ENCODE data around the gene MXD4. TPM values are rescaled to one million over a fixed set of nuclear protein-coding genes. Genes with fewer than 3 reads are reported as not detected.
A peak's percentile ranks its signal among the peaks of the same experiment; 100 is the strongest.

The MXD4 gene
- total and polyA plus RNA-seq, 2 donors (not counting 1 experiment from before 2014, with no cell fraction given): 67.3 to 75.3 TPM

GRCh38 chr4:2245057-2245786 is 16.7 kb downstream of the MXD4 start:
- intact Hi-C loops (cut with micrococcal nuclease): loop anchor here (10.0 kb wide), 1 partner anchor 240 kb away; the partner anchor contains the start of gene NELFA
- Histone ChIP-seq H2AFZ (ENCODE audit: insufficient read depth, low read depth, low read length, poor library complexity, severe bottlenecking) (no peak overlapping the region), H3K4me1 (ENCODE audit: control insufficient read depth in 2 of 2, insufficient read depth in 2 of 2, low read length in 2 of 2) (peaks cover 19 to 21% of the 10 kb centered on the region in 2 donors), H4K20me1 (ENCODE audit: control insufficient read depth, insufficient read depth, low read length, poor library complexity, severe bottlenecking) (peaks cover 21% of the 10 kb centered on the region), H3K4me2 (replicated peaks; ENCODE audit: low read depth, low read length, poor library complexity, severe bottlenecking) (no peak overlapping the region), H3K9me3 (ENCODE audit: control extremely low read depth in 1 of 3, control insufficient read depth in 2 of 3, insufficient read depth in 1 of 3, low read length in 2 of 3) (no peaks in the 10 kb centered on the region), H3K9ac (ENCODE audit: low read length) (no peak overlapping the region), H3K4me3 (ENCODE audit: control extremely low read depth in 1 of 5, extremely low read depth in 1 of 5, insufficient read depth in 1 of 5, low read depth in 2 of 5, low read length in 4 of 5) (no peak overlapping the region), H3K36me3 (replicated peaks in 1 of 2; ENCODE audit: control extremely low read depth in 1 of 2, control insufficient read depth in 1 of 2, extremely low read depth in 1 of 2, insufficient read depth in 2 of 2, low read length in 1 of 2) (peaks cover 0 to 24% of the 10 kb centered on the region in 2 experiments), H3K27ac (ENCODE audit: low read length in 2 of 2) (peak overlapping the region in 1 of 2 donors; percentile 2), H3K27me3 (replicated peaks in 1 of 4; ENCODE audit: control extremely low read depth in 1 of 4, control insufficient read depth in 3 of 4, insufficient read depth in 4 of 4, low read length in 3 of 4) (no peaks in the 10 kb centered on the region), H3K79me2 (ENCODE audit: control insufficient read depth, insufficient read depth, low read length) (peaks cover 12% of the 10 kb centered on the region)
- ATAC-seq (ENCODE audit: low read depth): no peak
- ChIA-PET CTCF (interaction anchor here (1.0 to 2.8 kb wide), 4 partner anchors 12 to 174 kb away, joined by 3 to 7 read pairs (median 6); partner anchors contain the start of genes CFAP99 and MXD4), POLR2A (no interaction called here)
- peak overlapping the region; percentile 76 for H3K27ac Mint-ChIP-seq
- peaks cover 32% of the 10 kb centered on the region for H3K4me1 Mint-ChIP-seq
- H3K9me3 Mint-ChIP-seq (ENCODE audit: insufficient read depth): no peaks in the 10 kb centered on the region
- 95% methylated on average over 4 of the region's 7 CpGs for WGBS (ENCODE audit: insufficient coverage)
- DNase-seq: peak; percentile 9
- no peaks in the 10 kb centered on the region for H3K27me3 Mint-ChIP-seq
- no peak overlapping the region for H3K4me3 Mint-ChIP-seq
- no peak for TF ChIP-seq CTCF (IDR thresholded peaks at IDR 0.05)
- no peak for TF ChIP-seq EZH2 (IDR thresholded peaks at IDR 0.05; ENCODE audit: borderline replicate concordance, insufficient read depth, low read depth, low read length, poor library complexity, severe bottlenecking)

All from B cell (primary cell).